Uterus (tissue), 4 donors: ENCODE results near the gene MOGAT2. TPM values are rescaled to one million over a fixed set of nuclear protein-coding genes. Genes with fewer than 3 reads are reported as not detected.

ENCODE experiments used
- DNase-seq, 2 donors: peaks; one replicate each; pipeline ENCODE4 v3.0.0-alpha.2; 2019 to 2020
- H3K27ac ChIP-seq, 2 donors: fragments of 200-600 bp; sonication (generic); 1 replicate in 1 of 2; 2 replicates in 1 of 2; pipeline ENCODE4 v1.5.1; 2016 to 2018
- H3K27me3 ChIP-seq, 2 donors: fragments of 200-600 bp; sonication (generic); one replicate each; pipeline ENCODE4 v1.5.1; 2018 to 2019; ENCODE audit warnings: control low read depth in 1 of 2
- H3K36me3 ChIP-seq, 2 donors: fragments of 200-600 bp; sonication (generic); one replicate each; pipeline ENCODE4 v1.5.1; 2019; ENCODE audit warnings: control low read depth in 1 of 2
- H3K4me1 ChIP-seq, 2 donors: fragments of 200-600 bp; sonication (generic); one replicate each; pipeline ENCODE4 v1.5.1; 2018 to 2019; ENCODE audit warnings: control low read depth in 1 of 2
- H3K4me3 ChIP-seq, 2 donors: fragments of 200-600 bp; sonication (generic); 1 replicate in 1 of 2; 2 replicates in 1 of 2; pipeline ENCODE4 v1.5.1; 2018 to 2019; ENCODE audit warnings: mild to moderate bottlenecking in 1 of 2
- H3K9me3 ChIP-seq, 2 donors: fragments of 200-600 bp; sonication (generic); one replicate each; pipeline ENCODE4 v1.5.1; 2019; ENCODE audit warnings: control low read depth in 1 of 2
- POLR2A ChIP-seq, 2 donors: fragments of 450-650 bp; IDR thresholded peaks; one replicate each; pipeline ENCODE4 v1.6.1; 2016; ENCODE audit warnings: antibody characterized with exemption in 2 of 2, mild to moderate bottlenecking in 1 of 2, moderate library complexity in 1 of 2
- intact Hi-C: fragments of 100-400 bp; cut with DNase I; formaldehyde crosslinking; loops from one replicate; pipeline ENCODE4 v1.15.1; 2023; ENCODE audit warnings: low total_unique reads
- total RNA-seq, 4 donors: library from RNA; depleted of rRNA in 3 of 4; stranded (reverse); fragments of >200 nt in 3 of 4; gene quantifications; one replicate each; pipeline versions ENCODE4 v1.1.0 to v1.2.4, GENCODE V29; 2014 to 2023
- TF ChIP-seq, protein P1 (sequence below), 4 experiments: fragments of 200-600 bp in 2 of 4; fragments of 450-650 bp in 2 of 4; sonication (generic) in 2 of 4; IDR thresholded peaks; one replicate each; pipeline ENCODE4 v1.5.1; 2016 to 2019; ENCODE audit warnings: antibody characterized with exemption in 4 of 4, mild to moderate bottlenecking in 2 of 4, moderate library complexity in 1 of 4
- donor health status: DM: yes; HTN: yes; CAD: no.

The MOGAT2 gene
- total RNA-seq, 4 donors from 2014 or later = 0.29 to 0.62 TPM; not detected in 2

DNA sequence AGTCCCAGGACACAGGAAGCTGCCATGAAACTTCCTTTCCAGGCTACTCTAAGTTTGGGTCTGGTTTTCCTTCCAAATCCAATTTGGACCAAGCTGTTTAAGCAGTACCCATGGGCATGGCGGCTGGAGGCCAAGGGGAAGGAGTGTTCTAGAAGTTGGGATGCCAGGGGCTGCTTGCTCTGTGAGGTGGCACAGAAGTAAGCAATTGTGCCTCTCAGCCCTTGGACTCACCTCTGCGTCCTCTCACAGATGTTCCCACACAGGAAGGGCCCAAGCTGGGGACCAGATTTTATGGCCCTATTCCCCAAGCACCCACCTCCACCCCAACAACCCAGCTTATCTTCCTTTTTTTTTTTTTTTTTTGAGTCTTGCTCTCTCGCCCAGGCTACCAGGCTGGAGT is 47.5 kb downstream of the MOGAT2 start:
- H3K9me3 ChIP-seq = no peaks in the 10 kb centered on the region
- TF ChIP-seq, protein P1, sequence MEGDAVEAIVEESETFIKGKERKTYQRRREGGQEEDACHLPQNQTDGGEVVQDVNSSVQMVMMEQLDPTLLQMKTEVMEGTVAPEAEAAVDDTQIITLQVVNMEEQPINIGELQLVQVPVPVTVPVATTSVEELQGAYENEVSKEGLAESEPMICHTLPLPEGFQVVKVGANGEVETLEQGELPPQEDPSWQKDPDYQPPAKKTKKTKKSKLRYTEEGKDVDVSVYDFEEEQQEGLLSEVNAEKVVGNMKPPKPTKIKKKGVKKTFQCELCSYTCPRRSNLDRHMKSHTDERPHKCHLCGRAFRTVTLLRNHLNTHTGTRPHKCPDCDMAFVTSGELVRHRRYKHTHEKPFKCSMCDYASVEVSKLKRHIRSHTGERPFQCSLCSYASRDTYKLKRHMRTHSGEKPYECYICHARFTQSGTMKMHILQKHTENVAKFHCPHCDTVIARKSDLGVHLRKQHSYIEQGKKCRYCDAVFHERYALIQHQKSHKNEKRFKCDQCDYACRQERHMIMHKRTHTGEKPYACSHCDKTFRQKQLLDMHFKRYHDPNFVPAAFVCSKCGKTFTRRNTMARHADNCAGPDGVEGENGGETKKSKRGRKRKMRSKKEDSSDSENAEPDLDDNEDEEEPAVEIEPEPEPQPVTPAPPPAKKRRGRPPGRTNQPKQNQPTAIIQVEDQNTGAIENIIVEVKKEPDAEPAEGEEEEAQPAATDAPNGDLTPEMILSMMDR (IDR thresholded peaks at IDR 0.05) = no peak
- TF ChIP-seq POLR2A (IDR thresholded peaks at IDR 0.05) = no peak
- H3K27ac ChIP-seq = no peak overlapping the region
- H3K4me3 ChIP-seq = no peak overlapping the region
- H3K4me1 ChIP-seq = peaks cover 0 to 14% of the 10 kb centered on the region in 2 donors
- no peaks in the 10 kb centered on the region for H3K36me3 ChIP-seq
- H3K27me3 ChIP-seq = no peaks in the 10 kb centered on the region
- DNase-seq = no peak
- intact Hi-C loops = no loop called here

DNA sequence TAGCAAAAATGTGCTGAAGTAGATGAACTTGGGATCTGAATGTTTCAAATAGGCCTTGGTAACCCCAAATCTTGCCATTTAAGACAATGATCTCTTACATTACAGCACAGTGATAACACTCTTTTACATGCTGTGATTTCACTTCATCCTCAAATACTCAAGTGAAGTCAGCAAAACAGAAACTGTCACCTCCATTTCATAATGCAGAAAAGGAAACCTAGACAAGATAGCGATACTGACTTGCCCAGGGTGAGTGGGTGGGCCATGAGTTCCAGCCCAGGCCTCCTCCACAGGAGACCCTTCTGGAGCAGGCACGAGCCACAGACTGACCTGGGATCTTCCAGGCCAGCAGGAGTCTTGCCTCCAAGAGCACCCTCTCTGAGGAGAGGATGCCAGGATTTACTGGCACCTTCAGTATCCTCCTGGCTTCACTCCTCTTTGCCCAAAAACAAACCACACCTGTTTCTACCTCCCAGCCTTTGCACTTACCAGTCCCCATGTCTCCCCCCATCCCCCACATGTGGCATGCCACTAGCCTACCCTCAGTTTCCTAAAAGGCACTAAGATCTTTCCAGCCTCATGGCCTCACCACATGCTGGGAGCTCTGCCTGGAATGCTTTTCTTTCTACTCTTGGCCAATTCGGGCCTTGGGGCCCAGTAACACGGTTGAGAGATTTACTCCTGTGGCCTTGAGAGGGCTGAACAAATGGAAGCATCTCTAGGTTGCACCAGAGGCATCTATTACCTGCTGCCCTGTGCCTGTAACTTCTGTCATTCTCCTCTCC is 49.0 kb downstream of the MOGAT2 start:
- Histone ChIP-seq H3K4me3 (no peak overlapping the region), H3K4me1 (peaks cover 0 to 14% of the 10 kb centered on the region in 2 donors), H3K27me3 (no peaks in the 10 kb centered on the region), H3K9me3 (no peaks in the 10 kb centered on the region), H3K36me3 (no peaks in the 10 kb centered on the region), H3K27ac (no peak overlapping the region)
- no peak for TF ChIP-seq POLR2A (IDR thresholded peaks at IDR 0.05)
- TF ChIP-seq, protein P1 (IDR thresholded peaks at IDR 0.05) = no peak
- DNase-seq = no peak
- intact Hi-C loops = no loop called here

DNA sequence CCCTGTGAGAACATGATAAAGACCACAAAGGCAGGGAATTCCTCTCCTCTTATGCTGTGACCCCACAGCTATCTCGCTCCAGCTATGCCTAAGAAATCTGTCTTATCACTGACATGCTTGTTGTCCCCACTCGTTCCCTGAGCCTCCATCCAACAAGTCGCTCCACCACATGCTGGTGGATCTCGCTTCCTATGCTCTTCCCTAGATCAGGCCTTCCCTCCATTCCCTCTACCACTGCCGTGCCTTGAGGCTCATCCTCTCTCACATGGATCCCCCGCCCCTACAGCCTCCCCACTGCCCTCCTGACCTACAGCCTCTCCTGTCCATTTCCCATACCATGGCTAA is 49.6 kb downstream of the MOGAT2 start:
- DNase-seq = no peak
- TF ChIP-seq, protein P1 (IDR thresholded peaks at IDR 0.05) = no peak
- TF ChIP-seq POLR2A (IDR thresholded peaks at IDR 0.05) = no peak
- H3K9me3 ChIP-seq = no peaks in the 10 kb centered on the region
- H3K27ac ChIP-seq = no peak overlapping the region
- H3K36me3 ChIP-seq = no peaks in the 10 kb centered on the region
- no peak overlapping the region for H3K4me3 ChIP-seq
- H3K27me3 ChIP-seq = no peaks in the 10 kb centered on the region
- intact Hi-C loops = no loop called here
- peaks cover 0 to 14% of the 10 kb centered on the region in 2 donors for H3K4me1 ChIP-seq

DNA sequence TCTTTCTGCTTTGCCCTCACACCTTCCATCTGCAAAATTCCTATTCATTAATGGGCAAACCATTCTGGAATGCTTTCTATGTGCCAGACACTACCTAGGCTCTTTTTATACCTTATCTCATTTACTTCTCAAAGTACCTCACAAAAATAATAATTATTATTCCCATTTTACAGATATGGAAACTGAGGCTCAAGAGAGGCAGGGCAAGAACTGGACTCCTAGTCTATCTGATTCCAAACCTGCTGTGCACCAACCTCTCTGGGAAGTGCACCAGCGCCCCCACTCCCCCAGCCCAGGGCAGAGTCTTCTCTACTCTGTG is 50.1 kb downstream of the MOGAT2 start:
- Histone ChIP-seq H3K36me3 (no peaks in the 10 kb centered on the region), H3K27ac (no peak overlapping the region), H3K4me1 (peaks cover 0 to 14% of the 10 kb centered on the region in 2 donors), H3K4me3 (no peak overlapping the region), H3K9me3 (no peaks in the 10 kb centered on the region), H3K27me3 (no peaks in the 10 kb centered on the region)
- intact Hi-C loops = no loop called here
- no peak for DNase-seq
- TF ChIP-seq, protein P1 (IDR thresholded peaks at IDR 0.05) = no peak
- no peak for TF ChIP-seq POLR2A (IDR thresholded peaks at IDR 0.05)

DNA sequence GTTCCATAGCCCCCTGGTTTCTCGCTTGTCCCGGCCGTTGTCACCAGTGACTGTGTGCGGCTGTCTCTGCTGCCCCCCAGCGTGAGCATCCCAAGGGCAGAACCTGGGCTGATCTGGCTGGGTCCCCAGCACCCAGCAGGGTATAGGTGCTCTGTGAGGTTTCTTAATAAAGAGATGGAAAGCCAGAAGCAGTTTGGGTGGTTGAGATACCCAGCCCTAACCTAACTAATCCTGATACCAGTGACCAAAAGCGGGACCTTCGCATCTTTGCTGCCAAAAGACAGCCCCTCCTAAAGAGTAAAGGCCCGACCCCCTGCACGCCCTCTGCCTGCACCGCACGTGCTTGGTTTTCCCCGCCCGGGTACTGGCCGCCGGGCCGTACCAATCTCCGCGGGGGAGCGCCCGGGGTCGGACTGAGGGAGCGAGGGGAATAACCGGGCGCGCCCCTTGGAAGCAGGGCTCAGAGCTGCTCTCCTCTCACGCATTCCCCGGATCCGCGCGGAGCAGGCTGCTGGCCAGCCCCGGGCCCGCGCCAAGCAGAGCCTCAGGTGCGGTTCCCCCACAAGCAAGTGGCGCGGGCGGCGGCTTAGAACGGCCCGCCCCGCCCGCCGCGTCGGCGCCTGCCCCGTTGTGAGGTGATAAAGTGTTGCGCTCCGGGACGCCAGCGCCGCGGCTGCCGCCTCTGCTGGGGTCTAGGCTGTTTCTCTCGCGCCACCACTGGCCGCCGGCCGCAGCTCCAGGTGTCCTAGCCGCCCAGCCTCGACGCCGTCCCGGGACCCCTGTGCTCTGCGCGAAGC is 50.7 kb downstream of the MOGAT2 start, which contains the start of gene DGAT2:
Gene DGAT2 (plus strand): TSS at position 667 of the 797 bp plus-strand sequence. CDS start 214 bp downstream, outside the sequence.
- Histone ChIP-seq H3K4me3 (peak within 1 kb of the TSS; percentile 29 to 38), H3K27ac (peak within 1 kb of the TSS in 1 of 2 donors; percentile 33), H3K27me3 (no peaks in the 10 kb centered on the region), H3K4me1 (peaks cover 0 to 14% of the 10 kb centered on the region in 2 donors), H3K36me3 (no peaks in the 10 kb centered on the region), H3K9me3 (no peaks in the 10 kb centered on the region)
- TF ChIP-seq POLR2A (IDR thresholded peaks at IDR 0.05) = no peak
- TF ChIP-seq, protein P1 (IDR thresholded peaks at IDR 0.05) = peak in 2 of 4 experiments; percentile 9 to 35
- intact Hi-C loops = no loop called here
- peak; percentile 56 to 68 for DNase-seq
